OCI-LY3 (cell line): ENCODE measurements around the gene BRSK2.

Experiments
- H2AFZ ChIP-seq: fragments of 200-600, 300-600 bp; shearing (Covaris generic); 2 replicates; pipeline ENCODE4 v1.6.0; 2014; ENCODE audit warnings: antibody characterized with exemption, low read depth, low read length
- H3K27ac ChIP-seq: fragments of 200-600, 300-600 bp; sonication (generic); 2 replicates; pipeline ENCODE4 v1.5.1; 2014; ENCODE audit warnings: mild to moderate bottlenecking, low read length, moderate library complexity, mixed read lengths
- H3K27me3 ChIP-seq: fragments of 200-600, 300-600 bp; sonication (generic); 2 replicates; pipeline ENCODE4 v1.6.1; 2014; ENCODE audit warnings: low read depth, low read length, mixed read lengths
- H3K36me3 ChIP-seq: fragments of 200-600, 300-600 bp; sonication (generic); replicated peaks from 2 replicates; pipeline ENCODE3; 2014; ENCODE audit warnings: low read depth, low read length, mixed read lengths
- H3K4me1 ChIP-seq: fragments of 300-600, 200-600 bp; sonication (generic); 2 replicates; pipeline ENCODE4 v1.6.1; 2014; ENCODE audit warnings: low read length, mixed read lengths
- H3K4me2 ChIP-seq: fragments of 200-600, 300-600 bp; sonication (generic); 2 replicates; pipeline ENCODE4 v1.6.1; 2014; ENCODE audit warnings: low read length, mixed read lengths
- H3K4me3 ChIP-seq: fragments of 300-600, 200-600 bp; sonication (generic); 2 replicates; pipeline ENCODE4 v1.5.1; 2014; ENCODE audit warnings: antibody characterized with exemption, mild to moderate bottlenecking, low read length, moderate library complexity
- H3K79me2 ChIP-seq: fragments of 300-600, 200-600 bp; shearing (Covaris generic); 2 replicates; pipeline ENCODE4 v1.6.1; 2014; ENCODE audit warnings: mild to moderate bottlenecking, low read length, mixed read lengths
- H3K9ac ChIP-seq: fragments of 300-600, 200-600 bp; shearing (Covaris generic); 2 replicates; pipeline ENCODE4 v1.6.0; 2014; ENCODE audit warnings: mild to moderate bottlenecking, low read length, moderate library complexity
- H3K9me3 ChIP-seq: fragments of 200-600, 300-600 bp; shearing (Covaris generic); 2 replicates; pipeline ENCODE4 v1.6.1; 2014; ENCODE audit warnings: low read length, mixed read lengths; ENCODE audit not compliant: insufficient read depth
- H4K20me1 ChIP-seq: fragments of 200-600, 300-600 bp; sonication (generic); 2 replicates; pipeline ENCODE4 v1.6.1; 2016; ENCODE audit warnings: low read length, mixed read lengths; ENCODE audit not compliant: insufficient read depth
- EZH2phosphoT487 ChIP-seq: fragments of 200-600 bp; shearing (Covaris generic); IDR thresholded peaks from 2 replicates; pipeline ENCODE4 v1.6.1; 2018; ENCODE audit warnings: antibody characterized with exemption, mixed run types, low read depth
- TF ChIP-seq, protein P1 (sequence below): fragments of 200-600, 300-600 bp; sonication (generic); IDR thresholded peaks from 2 replicates; pipeline ENCODE4 v1.5.1; 2014; ENCODE audit warnings: antibody characterized with exemption, low read length, low read depth

Gene BRSK2

GRCh38 chr11:1443737-1444136, 54.0 kb downstream of the BRSK2 start:
- no peaks in the 10 kb centered on the region for H3K4me1 ChIP-seq
- H3K9me3 ChIP-seq = no peaks in the 10 kb centered on the region
- H3K36me3 ChIP-seq = no peaks in the 10 kb centered on the region
- H3K27ac ChIP-seq = no peak overlapping the region
- no peak for TF ChIP-seq EZH2phosphoT487
- TF ChIP-seq, protein P1, sequence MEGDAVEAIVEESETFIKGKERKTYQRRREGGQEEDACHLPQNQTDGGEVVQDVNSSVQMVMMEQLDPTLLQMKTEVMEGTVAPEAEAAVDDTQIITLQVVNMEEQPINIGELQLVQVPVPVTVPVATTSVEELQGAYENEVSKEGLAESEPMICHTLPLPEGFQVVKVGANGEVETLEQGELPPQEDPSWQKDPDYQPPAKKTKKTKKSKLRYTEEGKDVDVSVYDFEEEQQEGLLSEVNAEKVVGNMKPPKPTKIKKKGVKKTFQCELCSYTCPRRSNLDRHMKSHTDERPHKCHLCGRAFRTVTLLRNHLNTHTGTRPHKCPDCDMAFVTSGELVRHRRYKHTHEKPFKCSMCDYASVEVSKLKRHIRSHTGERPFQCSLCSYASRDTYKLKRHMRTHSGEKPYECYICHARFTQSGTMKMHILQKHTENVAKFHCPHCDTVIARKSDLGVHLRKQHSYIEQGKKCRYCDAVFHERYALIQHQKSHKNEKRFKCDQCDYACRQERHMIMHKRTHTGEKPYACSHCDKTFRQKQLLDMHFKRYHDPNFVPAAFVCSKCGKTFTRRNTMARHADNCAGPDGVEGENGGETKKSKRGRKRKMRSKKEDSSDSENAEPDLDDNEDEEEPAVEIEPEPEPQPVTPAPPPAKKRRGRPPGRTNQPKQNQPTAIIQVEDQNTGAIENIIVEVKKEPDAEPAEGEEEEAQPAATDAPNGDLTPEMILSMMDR = no peak
- no peak overlapping the region for H3K4me3 ChIP-seq
- no peaks in the 10 kb centered on the region for H3K27me3 ChIP-seq
- no peaks in the 10 kb centered on the region for H4K20me1 ChIP-seq
- H3K9ac ChIP-seq = no peak overlapping the region
- H3K79me2 ChIP-seq = no peaks in the 10 kb centered on the region
- no peak overlapping the region for H2AFZ ChIP-seq
- H3K4me2 ChIP-seq = no peak overlapping the region

DNA sequence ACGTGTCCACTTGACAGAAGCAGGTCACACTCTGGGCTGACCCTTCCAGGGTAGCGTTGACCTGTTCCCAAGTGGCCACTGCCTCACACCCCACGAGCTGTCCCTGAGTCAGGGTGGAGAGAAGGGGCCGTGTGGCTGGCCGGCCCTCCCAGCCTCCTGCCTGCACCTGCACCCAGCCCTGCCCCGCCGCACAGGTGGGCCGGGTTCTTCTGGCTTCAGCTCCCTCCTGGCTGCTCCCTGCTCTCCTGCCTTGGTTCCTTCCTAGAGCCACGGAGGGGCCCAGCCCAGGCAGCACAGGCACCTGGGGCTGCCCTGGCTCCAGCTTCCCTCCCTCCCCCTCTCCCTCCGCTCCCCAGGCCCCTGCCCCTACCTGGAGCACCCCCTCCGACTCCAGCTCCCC, 54.6 kb downstream of the BRSK2 start:
- Histone ChIP-seq H3K4me3 (no peak overlapping the region), H3K36me3 (no peaks in the 10 kb centered on the region), H2AFZ (no peak overlapping the region), H3K4me2 (no peak overlapping the region), H3K9ac (no peak overlapping the region), H3K9me3 (no peaks in the 10 kb centered on the region), H3K27ac (no peak overlapping the region), H4K20me1 (no peaks in the 10 kb centered on the region), H3K27me3 (no peaks in the 10 kb centered on the region), H3K4me1 (no peaks in the 10 kb centered on the region), H3K79me2 (no peaks in the 10 kb centered on the region)
- no peak for TF ChIP-seq EZH2phosphoT487
- TF ChIP-seq, protein P1 = no peak

DNA sequence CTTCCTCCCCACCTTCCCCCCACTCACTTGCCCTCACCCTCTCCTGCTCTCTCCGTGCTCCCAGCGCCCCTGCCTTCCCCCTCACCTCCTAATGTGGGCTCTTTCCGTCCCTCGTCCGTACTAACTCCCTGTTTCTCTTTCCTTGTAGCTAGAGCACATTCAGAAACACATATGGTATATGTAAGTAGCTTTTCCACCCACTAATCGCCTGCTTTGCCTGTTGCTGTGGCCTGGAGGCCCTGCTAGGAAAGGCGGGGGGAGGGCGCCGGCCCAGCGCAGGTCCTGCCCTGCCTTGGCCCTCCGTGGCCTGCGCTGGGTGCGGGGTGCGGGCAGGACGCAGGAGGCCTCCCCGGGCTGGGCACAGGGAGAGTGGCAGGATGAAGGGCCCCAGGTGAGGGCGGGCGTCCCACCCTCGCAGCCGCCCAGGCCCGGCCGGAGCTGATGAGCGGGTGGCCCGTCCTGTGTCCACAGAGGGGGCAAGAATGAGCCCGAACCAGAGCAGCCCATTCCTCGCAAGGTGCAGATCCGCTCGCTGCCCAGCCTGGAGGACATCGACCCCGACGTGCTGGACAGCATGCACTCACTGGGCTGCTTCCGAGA, 55.2 kb downstream of the BRSK2 start:
- no peaks in the 10 kb centered on the region for H3K79me2 ChIP-seq
- H3K4me2 ChIP-seq = no peak overlapping the region
- no peaks in the 10 kb centered on the region for H4K20me1 ChIP-seq
- H3K9ac ChIP-seq = no peak overlapping the region
- no peaks in the 10 kb centered on the region for H3K27me3 ChIP-seq
- no peak overlapping the region for H3K27ac ChIP-seq
- no peaks in the 10 kb centered on the region for H3K36me3 ChIP-seq
- H2AFZ ChIP-seq = no peak overlapping the region
- no peak overlapping the region for H3K4me3 ChIP-seq
- no peak for TF ChIP-seq EZH2phosphoT487
- TF ChIP-seq, protein P1 = no peak
- no peaks in the 10 kb centered on the region for H3K9me3 ChIP-seq
- no peaks in the 10 kb centered on the region for H3K4me1 ChIP-seq

- no peaks in the 10 kb centered on the region for H3K79me2 ChIP-seq
- TF ChIP-seq, protein P1 = no peak
- TF ChIP-seq EZH2phosphoT487 = no peak
- H4K20me1 ChIP-seq = no peaks in the 10 kb centered on the region
- H3K27me3 ChIP-seq = no peaks in the 10 kb centered on the region
- no peak overlapping the region for H3K4me3 ChIP-seq
- H3K4me1 ChIP-seq = no peaks in the 10 kb centered on the region
- no peaks in the 10 kb centered on the region for H3K36me3 ChIP-seq
- no peaks in the 10 kb centered on the region for H3K9me3 ChIP-seq
- H2AFZ ChIP-seq = no peak overlapping the region
- no peak overlapping the region for H3K4me2 ChIP-seq
- no peak overlapping the region for H3K27ac ChIP-seq
- no peak overlapping the region for H3K9ac ChIP-seq
These were observed 56.2 kb downstream of the BRSK2 start for GRCh38 chr11:1445741-1446445.
